Astrocyte of the spinal cord (primary cell): Measurements from ENCODE around the gene RNF212B.
"Not testable (repeated sequence)": the region's sequence is repeated elsewhere in the genome, so short reads cannot be mapped to it uniquely, and the experiment has no call there.

Source experiments
- DNase-seq: peaks from one replicate; pipeline ENCODE4 v3.0.0; 2011; ENCODE audit warnings: low read depth, low spot score
- H3K4me3 ChIP-seq: 2 replicates; pipeline ENCODE4 v1.5.1; 2011; ENCODE audit warnings: low read depth, mild to moderate bottlenecking, low read length, moderate library complexity
- in situ Hi-C: cut with HindIII; loops from 2 replicates; pipeline ENCODE4 v1.10.0; 2017; ENCODE audit warnings: low sequenced_read_pairs
- TF ChIP-seq, protein P1 (sequence below): IDR thresholded peaks from 2 replicates; pipeline ENCODE4 v1.5.1; 2012; ENCODE audit warnings: low read depth, mild to moderate bottlenecking, low read length, inconsistent platforms

RNF212B gene, protein sequence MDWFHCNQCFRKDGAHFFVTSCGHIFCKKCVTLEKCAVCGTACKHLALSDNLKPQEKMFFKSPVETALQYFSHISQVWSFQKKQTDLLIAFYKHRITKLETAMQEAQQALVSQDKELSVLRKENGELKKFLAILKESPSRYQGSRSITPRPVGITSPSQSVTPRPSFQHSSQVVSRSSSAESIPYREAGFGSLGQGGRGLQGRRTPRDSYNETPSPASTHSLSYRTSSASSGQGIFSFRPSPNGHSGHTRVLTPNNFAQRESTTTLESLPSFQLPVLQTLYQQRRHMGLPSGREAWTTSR

DNA sequence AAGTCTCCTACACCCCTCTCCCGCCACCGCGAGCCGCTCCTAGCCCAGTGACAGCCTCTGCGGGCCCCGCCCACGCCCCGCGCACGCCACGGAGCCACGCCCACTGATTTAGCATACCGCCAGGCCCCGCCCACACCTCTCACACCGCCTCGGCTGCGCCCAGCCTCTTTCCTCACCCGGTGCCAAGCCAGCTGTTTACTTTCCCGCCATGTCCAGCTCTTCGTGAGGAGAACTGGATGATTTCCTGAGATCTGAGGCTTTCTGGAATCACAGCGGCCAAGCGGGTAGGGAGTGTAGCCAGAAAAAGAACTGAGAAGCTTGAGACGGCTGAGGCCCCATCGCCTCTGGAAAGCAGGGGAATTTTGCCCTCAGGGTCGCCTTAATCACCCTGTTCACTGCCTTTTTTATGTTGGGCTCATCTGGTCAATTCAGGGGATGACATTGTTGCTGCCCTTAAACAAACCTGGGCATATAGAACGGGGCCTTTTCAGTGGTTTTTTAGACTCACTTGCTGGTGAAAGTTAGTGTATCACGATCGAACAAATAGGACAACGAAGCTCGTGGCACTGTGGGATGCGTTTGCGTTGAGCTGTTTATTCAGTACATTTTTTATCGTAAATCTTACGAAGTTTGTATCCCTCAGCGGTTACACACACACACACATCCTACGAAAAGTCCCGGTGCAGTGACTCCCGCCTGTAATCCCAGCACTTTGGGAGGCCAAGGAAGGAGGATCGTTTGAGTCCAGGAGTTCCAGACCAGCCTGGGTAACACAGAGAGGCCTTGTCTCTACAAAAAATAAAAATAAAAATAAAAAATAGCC lies at the start of gene RNF212B:
Gene RNF212B, plus strand, starts transcription at position 165 of the 823 bp plus-strand sequence. CDS start 2,410 bp downstream, outside the sequence.
- in situ Hi-C loops, result no loop called here
- peak; percentile 73 for DNase-seq
- peak within 1 kb of the TSS; percentile 29 for H3K4me3 ChIP-seq
- TF ChIP-seq, protein P1, sequence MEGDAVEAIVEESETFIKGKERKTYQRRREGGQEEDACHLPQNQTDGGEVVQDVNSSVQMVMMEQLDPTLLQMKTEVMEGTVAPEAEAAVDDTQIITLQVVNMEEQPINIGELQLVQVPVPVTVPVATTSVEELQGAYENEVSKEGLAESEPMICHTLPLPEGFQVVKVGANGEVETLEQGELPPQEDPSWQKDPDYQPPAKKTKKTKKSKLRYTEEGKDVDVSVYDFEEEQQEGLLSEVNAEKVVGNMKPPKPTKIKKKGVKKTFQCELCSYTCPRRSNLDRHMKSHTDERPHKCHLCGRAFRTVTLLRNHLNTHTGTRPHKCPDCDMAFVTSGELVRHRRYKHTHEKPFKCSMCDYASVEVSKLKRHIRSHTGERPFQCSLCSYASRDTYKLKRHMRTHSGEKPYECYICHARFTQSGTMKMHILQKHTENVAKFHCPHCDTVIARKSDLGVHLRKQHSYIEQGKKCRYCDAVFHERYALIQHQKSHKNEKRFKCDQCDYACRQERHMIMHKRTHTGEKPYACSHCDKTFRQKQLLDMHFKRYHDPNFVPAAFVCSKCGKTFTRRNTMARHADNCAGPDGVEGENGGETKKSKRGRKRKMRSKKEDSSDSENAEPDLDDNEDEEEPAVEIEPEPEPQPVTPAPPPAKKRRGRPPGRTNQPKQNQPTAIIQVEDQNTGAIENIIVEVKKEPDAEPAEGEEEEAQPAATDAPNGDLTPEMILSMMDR, result no peak

DNA sequence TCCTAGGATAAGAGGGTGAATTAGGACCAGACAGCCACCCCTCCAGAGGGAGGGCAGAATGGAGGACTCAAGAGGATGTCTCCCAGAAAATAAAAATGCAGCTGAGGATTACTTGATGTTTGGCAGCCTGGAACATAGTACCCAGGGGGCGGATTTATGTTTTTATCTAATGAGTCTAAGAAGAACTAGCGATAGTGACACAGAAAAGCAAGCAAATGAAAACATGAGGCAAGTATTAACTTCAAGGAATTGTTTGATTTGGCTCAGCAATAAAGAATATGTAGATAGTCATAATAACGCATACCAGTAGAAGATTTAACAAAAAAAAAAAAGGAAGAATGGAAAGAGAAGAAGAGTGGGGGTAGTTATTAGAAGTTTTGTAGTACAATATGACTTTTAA lies 44.3 kb upstream of the RNF212B start:
- TF ChIP-seq, protein P1, result no peak
- peak; percentile 15 for DNase-seq
- no peak overlapping the region for H3K4me3 ChIP-seq
- in situ Hi-C loops, result no loop called here

DNA sequence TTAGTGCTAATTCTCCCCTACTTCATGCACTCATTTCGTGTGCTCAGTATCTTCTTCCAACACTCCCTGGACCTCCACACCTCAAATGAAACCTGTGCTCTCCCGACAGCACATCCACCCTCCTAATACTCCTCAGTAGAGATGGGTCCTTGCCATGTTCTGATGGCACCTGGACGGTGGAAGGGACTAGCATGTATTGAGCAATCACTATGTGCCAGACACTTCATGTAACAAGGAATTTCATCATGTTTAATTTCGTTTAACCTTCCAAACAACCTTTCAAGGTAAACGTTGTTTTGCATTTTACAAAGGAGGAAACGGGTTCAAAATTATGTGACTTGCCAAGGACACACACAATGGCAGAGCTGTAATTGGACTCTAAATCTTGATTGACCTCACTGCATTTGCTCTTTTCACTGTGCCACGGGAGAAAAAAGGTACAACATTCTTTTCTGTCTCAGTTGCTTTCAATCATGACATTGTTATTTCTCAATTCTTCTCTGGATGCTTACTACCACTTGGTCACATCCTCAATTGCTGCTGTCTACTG lies 42.1 kb upstream of the RNF212B start:
- in situ Hi-C loops, result no loop called here
- TF ChIP-seq, protein P1, result no peak
- no peak overlapping the region for H3K4me3 ChIP-seq
- DNase-seq, result no peak

DNA sequence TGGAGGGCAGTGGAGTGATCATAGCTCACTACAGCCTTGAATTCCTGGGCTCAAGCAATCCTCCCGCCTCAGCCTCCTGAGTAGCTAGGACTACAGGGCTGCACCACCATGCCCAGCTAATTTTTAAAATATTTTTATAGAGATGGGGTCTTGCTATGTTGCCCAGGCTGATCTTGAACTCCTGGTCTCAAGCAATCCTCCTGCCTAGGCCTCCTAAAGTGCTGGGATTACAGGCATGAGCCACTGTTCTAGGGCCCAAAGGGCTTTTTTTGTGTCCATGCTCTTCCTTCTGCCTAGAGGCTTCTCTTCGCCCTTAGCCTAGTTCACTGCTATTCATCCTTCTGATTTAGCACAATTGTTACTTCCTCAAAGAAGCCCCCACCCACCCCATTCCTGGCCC lies 41.2 kb upstream of the RNF212B start:
- in situ Hi-C loops, DNase-seq, H3K4me3 ChIP-seq: not testable (repeated sequence)

DNA sequence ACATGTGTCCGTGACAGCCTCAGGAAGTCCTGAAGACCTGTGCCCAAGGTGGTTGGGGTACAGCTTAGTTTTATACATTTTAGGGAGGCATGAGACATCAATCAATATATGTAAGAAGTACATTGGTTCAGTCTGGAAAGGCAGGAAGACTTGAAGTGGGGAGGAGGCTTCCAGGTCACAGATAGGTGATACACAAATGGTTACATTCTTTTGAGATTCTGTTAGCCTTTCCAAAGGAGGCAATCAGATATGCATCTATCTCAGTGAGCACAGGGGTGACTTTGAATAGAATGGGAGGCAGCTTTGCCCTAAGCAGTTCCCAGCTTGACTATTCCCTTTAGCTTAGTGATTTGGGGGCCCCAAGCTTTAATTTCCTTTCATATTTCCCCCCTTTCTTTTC lies 38.6 kb upstream of the RNF212B start:
- H3K4me3 ChIP-seq, DNase-seq, in situ Hi-C loops: not testable (repeated sequence)

DNA sequence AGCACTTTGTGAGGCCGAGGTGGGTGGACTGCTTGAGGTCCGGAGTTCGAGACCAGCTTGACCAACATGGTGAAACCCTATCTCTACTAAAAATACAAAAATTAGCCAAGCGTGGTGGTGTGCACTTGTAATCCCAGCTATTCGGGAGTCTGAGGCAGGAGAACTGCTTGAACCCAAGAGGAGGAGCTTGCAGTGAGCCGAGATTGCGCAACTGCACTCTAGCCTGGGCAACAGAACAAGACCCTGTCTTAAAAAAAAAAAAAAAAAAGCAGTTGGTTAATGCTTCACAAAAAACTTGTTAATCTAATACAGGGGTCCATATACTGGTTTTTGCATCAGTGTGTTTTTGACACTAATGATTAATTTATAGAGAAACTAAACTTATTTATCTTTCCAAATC lies 35.7 kb upstream of the RNF212B start:
- no peak for DNase-seq
- H3K4me3 ChIP-seq, result no peak overlapping the region
- in situ Hi-C loops, result no loop called here
- TF ChIP-seq, protein P1, result no peak

DNA sequence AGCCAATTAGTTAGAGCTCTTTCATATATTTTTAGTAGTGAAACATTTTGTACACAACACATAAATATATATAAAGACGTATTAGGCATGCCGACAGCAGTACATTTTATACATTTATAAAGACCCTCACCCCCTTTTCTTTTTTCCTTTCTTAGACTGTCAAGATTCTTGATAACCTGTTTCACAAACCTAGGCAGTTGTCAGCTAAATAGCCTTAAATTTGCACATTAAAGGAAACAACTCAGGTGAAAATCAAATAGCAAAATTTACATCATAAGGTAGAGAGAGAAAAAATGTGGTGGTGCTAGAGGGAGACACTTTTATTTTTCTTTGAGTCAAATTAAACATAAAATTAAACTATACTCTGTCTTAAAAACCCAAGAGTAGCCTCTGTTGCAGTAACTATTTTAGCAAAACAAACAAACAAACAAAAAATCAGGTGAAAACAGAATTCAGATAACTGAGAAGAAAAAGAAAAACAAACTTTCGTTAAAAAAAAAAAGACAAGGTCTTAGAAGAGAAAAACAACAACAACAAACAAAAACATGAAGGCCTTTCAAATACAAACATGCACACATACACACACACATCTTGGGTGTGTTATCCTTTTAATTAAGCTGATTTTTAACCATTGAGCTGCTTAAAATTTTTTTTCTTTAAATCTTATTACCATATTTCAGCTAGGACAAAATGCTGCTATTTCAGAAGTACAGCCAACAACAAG lies 31.2 kb upstream of the RNF212B start:
- in situ Hi-C loops, result no loop called here
- no peak overlapping the region for H3K4me3 ChIP-seq
- DNase-seq, result no peak
- TF ChIP-seq, protein P1, result no peak
